HTERT RPE-1 (cell line): ENCODE results near the gene ZNF304.

ENCODE experiments used
- in situ Hi-C: fragments of 300-500 bp; cut with MboI; formaldehyde crosslinking; loops from 4 replicates; pipeline ENCODE4 v1.14.3; 2020; ENCODE audit warnings: low sequenced_read_pairs

The ZNF304 gene

DNA sequence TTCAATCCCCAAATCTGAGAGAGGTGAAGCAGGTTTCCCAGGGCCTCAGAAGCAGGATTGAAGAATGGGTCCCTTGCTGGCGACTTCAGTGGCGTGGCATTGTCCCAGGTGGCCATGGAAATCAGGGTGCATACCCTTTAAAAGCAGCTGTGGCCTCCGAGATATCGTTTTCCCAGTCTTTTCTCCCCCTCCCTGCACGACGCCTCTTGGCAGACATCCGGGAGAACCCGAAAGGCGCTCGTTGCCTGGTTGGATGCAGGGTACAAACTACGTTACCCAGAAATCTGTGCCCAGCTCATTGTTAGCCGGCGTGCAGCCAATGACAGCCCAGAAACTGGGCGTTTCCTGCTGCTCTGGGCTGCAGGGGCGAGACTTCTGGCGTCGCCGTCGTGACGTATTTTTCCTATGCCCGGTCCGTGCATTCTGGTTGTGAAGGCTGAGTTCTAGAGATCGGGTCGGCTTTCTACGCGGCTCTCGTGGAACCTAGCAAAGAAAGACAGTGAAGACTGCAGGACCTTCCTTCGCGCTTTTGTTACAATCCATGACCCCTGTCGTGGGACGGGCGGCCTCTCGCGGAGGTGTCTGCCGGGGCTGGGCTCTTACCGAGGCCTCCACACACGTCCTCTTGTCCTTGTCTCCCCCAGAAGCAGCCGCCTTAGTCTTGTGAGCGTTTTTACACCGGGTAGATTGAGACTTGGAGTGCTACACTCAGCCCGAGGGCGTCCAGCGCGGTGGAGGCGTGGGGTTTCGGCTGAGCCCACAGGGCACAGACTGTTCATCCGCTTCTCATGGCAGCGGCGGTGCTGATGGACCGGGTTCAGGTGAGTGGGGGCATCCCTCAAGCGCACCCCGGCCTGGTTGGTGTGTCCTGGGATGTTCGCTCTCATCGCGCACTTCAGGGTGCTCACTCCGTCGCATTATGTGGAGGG, at the start of gene ZNF304:
ZNF304 (plus strand) TSS at position 395 of the 929 bp plus-strand sequence; CDS start at position 789, 394 bp downstream.
- in situ Hi-C loops: no loop called here

DNA sequence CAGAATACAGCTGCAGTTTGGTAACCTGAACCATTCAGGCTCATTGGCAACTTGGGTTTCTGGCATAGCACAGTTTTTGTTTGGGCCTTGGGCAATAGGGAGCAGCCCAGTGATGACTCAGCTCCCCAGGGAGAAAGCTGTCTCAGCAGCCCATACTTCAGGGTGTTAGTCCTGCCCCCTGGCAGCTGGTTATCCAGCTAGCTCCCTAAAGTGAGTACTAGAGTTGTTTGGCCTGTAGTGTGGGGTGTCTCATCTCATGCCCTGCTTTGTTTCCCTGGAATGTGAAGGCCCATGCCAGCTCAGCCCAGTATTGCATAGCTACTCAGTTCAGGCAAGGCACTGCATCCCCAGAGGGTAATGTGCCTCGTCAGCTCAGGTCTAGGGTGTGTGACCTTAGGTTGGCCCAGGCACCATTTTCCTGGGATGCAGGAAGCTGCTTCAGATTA, 49.0 kb upstream of the ZNF304 start:
- in situ Hi-C loops: no loop called here

DNA sequence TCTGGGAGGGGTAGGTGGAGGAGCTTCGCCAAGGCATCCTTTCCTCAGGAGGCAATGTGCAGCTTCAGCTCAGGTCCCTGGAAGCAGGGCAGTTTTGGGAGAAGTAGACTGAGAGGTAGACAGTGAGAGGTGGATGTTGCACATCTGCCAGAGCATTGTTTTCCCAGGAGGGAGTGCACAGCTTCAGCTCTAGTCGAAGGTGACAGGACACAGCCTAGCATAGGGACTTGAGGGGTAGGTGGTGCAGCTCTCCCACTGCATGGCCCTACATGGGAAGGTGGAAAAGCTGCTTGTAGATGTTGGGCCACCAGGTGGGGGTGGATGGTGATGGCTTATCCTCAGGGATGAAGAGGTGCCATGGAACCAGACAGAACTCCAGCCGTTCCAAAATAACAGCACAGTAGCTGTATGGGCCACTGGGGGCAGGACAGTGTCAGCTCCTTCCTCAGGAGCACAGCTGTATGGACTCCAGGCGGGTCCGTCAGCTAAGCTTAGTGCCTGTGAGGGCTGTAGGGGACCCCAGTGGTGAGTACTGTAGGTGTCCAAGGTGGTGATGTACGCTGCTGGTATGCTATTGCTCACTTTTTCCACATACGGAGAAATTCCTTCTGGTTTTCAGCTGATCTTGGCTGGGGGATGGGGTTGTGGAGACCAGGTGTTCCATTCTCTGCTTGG, 48.2 kb upstream of the ZNF304 start:
- in situ Hi-C loops: no loop called here

DNA sequence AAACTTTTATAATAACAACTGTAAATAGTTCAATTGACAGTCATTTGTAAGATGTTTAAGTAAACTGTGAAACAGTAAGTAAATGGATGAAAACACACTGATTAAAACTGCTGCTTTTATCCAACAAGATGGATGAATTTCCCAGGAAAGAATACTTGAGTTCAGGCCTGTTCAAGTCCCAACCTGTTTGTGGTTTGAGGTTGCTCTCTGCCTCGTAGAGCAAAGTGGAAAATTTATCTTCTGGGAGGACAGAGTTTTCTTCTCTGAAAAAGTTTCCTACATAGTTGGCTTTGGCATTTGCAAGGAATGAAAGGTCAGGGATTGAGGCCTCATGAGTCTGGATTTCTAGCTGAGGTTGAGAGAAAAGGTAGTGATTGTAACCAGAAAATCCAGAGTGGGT, 46.0 kb upstream of the ZNF304 start:
- in situ Hi-C loops: no loop called here

DNA sequence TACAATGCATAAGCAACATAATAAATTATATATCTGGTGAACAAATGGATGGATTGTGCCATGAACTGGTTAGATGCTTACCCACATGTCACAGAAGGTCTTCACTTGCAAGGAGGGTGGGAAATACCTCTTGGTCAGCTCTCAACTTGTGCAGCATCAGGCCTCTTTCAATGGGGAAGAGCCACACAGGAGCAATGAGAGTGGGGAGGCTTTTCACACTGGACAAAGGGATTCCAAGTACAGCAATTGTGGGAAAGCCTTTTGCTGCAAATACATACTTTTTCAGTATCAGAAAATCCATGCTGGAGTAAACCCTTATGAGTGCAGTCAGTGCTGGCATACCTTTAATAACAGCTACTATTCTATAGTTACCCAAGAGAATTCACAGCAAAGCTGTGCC, 42.6 kb upstream of the ZNF304 start:
- in situ Hi-C loops: no loop called here

DNA sequence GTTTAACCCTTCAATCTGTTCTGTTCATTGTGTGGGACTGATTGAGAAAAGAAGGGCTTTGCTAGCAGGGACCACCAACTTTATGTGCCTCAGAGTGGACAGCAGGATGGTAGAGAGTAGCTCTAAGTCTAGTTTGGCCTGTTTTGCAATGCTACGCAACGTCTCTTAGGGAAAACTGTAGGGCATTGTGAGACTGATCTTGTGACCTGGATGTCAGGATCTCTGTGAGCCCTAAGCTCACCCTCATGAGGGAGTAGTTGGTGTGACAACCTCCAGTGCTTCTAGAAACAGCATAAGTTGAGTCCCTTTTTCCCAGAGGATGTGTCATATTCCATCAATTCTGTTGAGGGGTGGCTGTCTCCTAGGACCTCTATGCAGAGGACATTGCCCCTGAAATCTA, 40.3 kb upstream of the ZNF304 start:
- in situ Hi-C loops: no loop called here

DNA sequence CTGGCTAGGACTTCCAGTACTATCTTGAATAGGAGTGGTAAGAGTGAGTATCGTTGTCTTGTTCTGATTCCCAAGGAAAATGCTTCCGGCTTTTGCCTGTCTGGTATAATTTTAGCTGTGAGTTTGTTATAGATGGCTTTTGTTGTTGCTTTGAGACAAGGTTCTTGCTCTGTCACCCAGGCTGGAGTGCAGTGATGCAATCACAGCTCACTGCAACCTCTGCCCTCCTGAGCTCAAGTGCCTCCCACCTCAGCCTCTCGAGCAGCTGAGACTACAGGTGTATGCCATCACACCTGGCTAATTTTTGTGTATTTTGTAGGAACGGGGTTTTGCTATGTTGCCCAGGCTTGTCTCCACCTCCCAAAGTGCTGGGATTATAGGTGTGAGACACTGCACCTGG, 36.9 kb upstream of the ZNF304 start:
- in situ Hi-C loops: no loop called here

DNA sequence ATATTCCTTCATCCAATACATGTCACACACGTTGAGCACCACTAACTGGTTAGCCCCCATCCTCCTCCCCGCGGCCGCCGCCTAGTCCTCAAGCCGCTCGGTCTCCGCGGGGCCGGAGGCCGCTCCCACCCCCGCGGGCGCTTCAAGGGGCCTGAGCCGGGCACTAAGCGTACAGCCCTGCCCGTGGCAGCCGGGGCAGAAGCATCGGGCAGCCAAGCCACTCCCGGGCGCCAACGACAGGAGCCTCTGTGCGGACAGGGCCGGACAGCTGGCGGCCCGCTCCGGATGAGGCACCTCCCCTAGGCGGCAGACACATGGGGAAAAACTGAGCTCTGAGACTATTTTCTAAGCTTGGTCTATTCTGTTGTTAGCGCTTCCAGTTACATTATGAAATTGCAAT, 33.6 kb upstream of the ZNF304 start:
- in situ Hi-C loops: no loop called here

DNA sequence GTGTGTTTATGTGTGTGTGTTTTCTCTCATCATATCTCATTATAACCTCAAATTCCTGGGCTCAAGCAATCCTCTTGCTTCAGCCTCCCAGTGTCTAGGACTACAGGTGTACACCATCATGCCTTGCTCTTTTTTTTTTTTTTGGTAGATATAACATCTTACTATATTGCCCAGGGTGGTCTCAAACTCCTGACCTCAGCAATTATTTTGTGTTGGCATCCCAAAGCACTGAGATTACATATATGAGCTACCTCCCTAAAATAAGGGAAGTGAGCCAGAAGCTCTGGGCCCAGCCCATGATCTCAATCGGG, 31.2 kb upstream of the ZNF304 start:
- in situ Hi-C loops: no loop called here

DNA sequence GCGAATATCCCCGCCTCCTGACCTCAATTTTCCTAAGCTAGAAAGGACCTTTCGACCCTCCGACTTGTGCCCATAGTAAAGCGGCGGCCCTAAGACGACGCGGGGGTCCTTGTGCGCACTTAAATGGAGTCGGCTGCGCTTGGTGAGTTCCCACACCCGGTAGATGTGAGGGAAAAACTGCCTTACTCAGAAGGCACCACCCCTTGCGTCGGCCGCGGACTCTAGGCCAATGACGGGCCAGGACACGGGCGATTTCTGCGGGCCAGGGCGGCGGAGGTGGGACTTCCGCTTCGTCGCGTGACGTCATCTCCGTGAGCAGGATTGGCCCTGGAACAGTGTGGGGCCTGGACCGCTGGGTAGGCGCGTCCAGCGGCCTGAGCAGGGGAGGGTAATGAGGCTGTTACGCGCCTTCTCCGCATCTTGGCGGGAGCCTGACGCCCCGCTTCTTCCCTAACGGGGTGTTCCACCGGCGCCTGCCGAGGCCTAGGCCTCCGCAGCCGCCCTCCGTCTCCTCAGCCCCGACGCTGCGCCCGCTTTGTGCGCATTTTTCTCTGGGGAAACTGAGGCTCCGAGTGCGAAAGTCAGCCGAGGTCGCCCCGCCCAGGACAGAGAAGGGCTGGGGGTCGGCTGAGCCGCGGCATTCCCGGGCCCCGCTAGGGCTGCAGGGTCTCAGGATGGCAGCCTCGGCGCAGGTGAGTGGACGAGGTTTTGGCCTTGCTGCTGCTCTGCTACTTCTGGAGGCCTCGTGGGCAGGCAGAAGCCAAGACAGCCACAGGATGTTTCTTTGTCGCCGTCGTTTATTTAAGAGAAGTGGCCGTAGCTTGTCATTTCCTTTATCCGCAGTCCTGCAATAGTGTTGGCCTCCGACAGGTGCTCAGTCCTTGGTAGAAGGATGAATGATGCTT, 30.6 kb upstream of the ZNF304 start, which contains the start of gene ZNF543:
ZNF543 (plus strand) TSS at position 293 of the 905 bp plus-strand sequence; CDS start at position 675, 382 bp downstream.
- in situ Hi-C loops: no loop called here

DNA sequence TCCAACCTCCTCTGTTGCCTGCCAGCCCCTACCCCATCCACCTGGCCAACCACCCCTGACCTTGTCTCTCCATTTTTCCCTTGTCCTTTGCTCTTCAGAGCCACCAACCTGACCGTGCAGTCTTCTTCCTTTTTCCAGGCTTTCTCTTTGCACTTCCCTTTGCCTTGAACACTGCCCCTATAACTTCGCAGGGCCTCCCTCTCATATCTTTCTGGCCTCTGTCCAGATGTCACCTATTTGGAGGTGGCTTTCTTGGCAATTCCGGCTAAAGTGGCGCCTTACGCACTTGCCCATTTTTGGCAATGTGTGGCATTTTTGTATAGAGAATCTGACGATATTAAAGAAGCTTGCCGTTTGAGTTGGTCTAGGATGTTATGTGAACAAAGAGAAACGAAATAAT, 30.0 kb upstream of the ZNF304 start:
- in situ Hi-C loops: no loop called here

DNA sequence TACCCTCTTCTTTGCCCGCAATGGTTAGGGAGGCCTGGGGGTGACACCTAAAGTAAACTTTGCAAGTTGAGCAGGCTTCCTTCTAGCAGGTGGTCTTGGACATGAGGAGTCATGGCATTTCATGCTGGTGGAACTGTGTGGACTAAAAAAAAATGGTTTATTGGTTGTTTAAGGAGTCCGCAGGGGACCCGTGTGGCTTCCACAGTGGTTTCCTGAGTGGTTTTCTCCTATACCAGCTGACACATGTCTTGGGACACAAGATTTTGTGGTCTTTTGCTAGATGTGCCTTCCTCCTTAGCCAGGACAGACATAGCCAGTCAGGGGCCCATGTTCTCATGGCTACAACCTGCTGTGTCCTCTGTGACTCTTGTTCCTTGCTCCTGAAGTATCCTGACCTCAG, 29.3 kb upstream of the ZNF304 start:
- in situ Hi-C loops: no loop called here

DNA sequence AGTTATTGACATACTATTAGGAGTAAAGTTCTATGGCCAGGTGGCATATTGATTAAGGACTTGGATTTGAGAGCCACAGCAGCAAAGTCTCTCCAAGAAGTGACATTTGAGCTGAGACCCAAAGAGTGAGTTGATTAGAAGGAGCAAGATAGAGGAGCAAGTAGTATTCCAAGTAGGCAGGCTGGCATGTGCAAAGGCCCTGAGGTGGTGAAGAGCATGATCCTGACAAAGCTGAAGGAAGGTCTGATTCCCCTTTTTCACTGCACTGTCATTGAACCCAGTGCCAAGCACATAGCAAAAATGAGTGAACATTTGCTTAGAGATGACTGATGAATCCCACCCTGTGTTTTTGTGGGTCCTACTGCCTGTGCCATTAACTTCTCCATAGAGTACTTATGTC, 26.1 kb upstream of the ZNF304 start:
- in situ Hi-C loops: no loop called here

DNA sequence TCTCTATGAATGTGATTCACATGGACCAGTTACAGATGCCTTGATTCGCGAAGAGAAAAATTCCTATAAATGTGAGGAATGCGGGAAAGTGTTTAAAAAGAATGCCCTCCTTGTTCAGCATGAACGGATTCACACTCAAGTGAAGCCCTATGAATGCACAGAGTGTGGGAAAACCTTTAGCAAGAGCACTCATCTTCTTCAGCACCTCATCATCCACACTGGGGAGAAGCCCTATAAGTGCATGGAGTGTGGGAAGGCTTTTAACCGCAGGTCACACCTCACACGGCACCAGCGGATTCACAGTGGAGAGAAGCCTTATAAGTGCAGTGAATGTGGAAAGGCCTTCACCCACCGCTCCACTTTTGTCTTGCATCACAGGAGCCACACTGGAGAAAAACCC, 23.1 kb upstream of the ZNF304 start:
- in situ Hi-C loops: no loop called here

DNA sequence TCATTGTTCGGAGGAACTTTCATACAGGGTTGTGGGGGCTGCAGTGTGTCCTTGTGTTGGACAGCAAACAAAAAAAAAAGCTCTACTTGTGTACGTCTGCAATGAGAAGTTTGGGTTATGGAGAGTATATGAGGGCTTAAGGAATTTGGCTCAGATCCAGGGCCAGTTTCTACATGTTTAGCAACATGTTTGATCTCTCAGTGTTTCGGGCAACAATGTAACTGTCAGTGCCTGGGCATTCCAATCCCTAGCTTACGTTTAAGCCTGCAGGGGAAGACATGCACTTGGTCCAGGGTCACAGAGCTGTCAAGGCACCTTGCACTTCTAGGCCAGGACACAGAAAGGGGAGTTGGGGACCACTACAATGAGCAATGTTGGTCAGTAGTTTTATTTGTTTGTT, 16.9 kb upstream of the ZNF304 start:
- in situ Hi-C loops: no loop called here

DNA sequence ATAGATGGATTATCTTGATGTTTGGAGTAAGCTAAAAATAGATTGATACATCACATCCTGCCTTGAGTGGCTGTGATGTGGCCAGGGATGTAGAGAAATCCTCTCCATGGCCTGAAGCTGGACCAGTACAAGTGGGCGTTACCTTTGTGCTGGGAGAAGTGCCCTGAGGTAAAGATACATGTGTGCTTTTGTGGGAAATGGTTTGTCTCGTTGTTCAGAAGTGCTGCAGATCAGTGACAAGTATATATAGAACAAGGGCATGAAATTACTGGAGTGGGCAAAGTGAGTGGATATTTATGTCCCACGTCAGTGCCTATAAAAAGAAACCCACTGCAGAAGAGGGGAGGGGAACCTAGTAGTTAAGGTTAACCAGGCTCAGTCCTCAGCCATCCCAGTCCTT, 12.2 kb upstream of the ZNF304 start:
- in situ Hi-C loops: no loop called here

DNA sequence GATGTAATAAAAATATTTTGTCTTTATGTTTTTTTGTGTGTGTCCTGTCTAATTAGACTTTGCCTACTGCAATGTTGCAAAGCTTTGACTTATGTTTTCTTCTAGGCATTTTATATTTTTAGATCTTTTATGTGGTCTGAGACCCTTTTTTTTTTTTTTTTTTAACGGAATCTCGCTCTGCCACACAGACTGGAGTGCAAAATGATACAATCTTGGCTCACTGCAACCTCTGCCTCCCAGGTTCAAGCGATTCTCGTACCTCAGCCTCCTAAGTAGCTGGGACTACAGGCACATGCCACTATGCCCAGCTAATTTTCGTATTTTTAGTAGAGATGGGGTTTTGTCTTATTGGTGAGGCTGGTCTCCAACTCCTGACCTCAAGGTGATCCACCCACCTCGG, 8.5 kb upstream of the ZNF304 start:
- in situ Hi-C loops: no loop called here

DNA sequence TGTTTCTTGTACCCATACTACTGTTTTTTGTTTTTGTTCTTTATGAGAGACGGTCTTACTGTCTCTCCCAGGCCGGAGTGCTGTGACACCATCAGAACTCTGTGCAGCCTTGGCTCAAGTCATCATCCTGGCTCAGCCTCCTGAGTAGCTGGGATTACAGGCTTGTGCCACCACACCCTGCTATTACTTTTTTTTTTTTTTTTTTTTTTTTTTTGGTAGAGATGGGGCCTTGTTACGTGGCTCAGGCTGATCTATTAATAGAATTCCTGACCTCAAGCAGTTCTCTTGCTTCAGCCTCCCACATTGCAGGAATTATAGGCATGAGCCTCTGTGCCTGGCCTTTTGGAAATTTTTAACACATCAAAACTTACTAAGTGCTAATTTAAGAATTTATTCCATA, 2.9 kb upstream of the ZNF304 start:
- in situ Hi-C loops: no loop called here

DNA sequence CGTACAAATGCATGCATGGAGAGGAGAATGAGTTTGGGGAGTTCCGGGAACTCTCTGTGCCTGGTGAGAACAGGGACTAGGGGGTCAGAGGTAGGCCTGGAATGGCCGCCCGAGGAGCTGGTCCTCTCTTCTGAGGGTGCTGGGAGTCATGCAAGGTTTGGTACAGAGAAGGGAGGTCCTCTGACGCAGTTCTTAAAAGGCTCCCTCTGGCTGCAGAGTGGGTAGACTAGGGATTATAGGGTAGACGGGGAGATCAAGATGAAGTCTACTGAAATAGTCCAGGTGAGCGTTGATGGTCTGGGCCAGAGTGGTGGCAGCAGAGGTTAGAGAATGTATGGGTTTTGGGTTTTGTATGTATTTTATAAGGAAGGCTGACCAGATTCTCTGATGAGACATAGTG, 796 bp downstream of the ZNF304 start:
- in situ Hi-C loops: no loop called here

DNA sequence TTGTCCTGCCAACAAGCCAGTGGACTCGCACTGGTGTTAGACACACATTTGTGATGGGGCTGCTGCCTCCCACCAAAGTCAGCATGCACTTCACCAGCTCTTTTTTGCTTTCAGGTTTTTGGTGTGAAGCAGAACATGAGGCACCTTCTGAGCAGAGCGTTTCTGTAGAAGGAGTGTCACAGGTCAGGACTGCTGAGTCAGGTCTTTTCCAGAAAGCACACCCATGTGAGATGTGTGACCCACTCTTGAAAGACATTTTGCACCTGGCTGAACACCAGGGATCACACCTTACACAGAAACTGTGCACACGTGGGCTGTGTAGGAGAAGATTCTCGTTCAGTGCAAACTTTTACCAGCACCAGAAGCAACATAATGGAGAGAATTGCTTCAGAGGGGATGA, 4.8 kb downstream of the ZNF304 start:
- in situ Hi-C loops: no loop called here

DNA sequence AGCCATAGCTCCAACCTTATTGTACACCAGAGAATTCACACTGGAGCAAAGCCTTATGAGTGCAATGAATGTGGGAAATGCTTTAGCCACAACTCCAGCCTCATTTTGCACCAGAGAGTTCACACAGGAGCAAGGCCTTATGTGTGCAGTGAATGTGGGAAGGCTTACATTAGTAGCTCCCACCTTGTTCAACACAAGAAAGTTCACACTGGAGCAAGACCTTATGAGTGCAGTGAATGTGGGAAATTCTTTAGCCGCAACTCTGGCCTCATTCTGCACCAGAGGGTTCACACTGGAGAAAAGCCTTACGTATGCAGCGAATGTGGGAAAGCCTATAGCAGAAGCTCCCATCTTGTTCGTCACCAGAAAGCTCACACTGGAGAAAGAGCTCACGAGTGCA, 6.3 kb downstream of the ZNF304 start:
- in situ Hi-C loops: no loop called here
